ENCODE data around the gene USO1. TPM values are rescaled to one million over a fixed set of nuclear protein-coding genes. Genes with fewer than 3 reads are reported as not detected.
A peak's percentile ranks its signal among the peaks of the same experiment; 100 is the strongest.
"Not testable (repeated sequence)": the region's sequence is repeated elsewhere in the genome, so short reads cannot be mapped to it uniquely, and the experiment has no call there.

USO1 gene
- polyA plus RNA-seq, 1 donor, result 78.1 TPM

- no peak overlapping the region for H3K4me3 ChIP-seq (ENCODE audit: low read length)
- H3K36me3 ChIP-seq (ENCODE audit: control insufficient read depth, insufficient read depth, low read length), result no peaks in the 10 kb centered on the region
- no peaks in the 10 kb centered on the region for H3K27me3 ChIP-seq (ENCODE audit: control insufficient read depth, insufficient read depth, low read length)
- DNase-seq, result no peak
- WGBS (ENCODE audit: insufficient coverage, low lambda C conversion rate), result 83% methylated on average over 2 of the region's 4 CpGs
- no peaks in the 10 kb centered on the region for H3K9me3 ChIP-seq (ENCODE audit: control insufficient read depth, low read depth, low read length)
- no peak overlapping the region for H3K27ac ChIP-seq (ENCODE audit: low read length)
- H3K4me1 ChIP-seq (ENCODE audit: control insufficient read depth, insufficient read depth, low read length), result peaks cover 12% of the 10 kb centered on the region
Observed at GRCh38 chr4:75710246-75710645, 14.1 kb upstream of the USO1 start.

- Histone ChIP-seq H3K9me3 (ENCODE audit: control insufficient read depth, low read depth, low read length) (no peaks in the 10 kb centered on the region), H3K27me3 (ENCODE audit: control insufficient read depth, insufficient read depth, low read length) (no peaks in the 10 kb centered on the region), H3K27ac (ENCODE audit: low read length) (no peak overlapping the region), H3K36me3 (ENCODE audit: control insufficient read depth, insufficient read depth, low read length) (peaks cover 2% of the 10 kb centered on the region), H3K4me1 (ENCODE audit: control insufficient read depth, insufficient read depth, low read length) (no peaks in the 10 kb centered on the region), H3K4me3 (ENCODE audit: low read length) (no peak overlapping the region)
- 90% methylated on average over 2 of the region's 4 CpGs for WGBS (ENCODE audit: insufficient coverage, low lambda C conversion rate)
- DNase-seq, result no peak
Observed at GRCh38 chr4:75714011-75714410, 10.4 kb upstream of the USO1 start.

DNA sequence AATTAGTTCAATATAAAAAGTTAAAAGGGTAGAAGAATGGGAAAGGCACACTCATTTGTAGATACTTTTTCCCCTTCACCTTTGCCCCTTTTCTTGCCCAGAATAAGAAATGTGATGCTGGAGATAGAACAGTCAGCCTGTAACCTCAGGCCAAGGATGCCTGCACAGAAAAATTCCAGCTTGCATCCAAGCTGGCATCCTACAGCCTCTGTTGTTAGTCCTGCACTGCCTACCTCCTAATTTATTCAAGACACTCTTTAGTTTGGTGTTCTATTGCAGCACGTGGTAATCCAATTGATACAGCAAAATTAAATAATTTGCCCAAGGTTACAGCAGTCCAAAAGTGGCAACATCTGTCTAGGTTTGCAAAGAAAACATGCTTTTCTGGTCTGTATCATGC is 9.7 kb upstream of the USO1 start:
- Histone ChIP-seq H3K4me1 (ENCODE audit: control insufficient read depth, insufficient read depth, low read length) (no peaks in the 10 kb centered on the region), H3K27ac (ENCODE audit: low read length) (no peak overlapping the region), H3K9me3 (ENCODE audit: control insufficient read depth, low read depth, low read length) (no peaks in the 10 kb centered on the region), H3K27me3 (ENCODE audit: control insufficient read depth, insufficient read depth, low read length) (no peaks in the 10 kb centered on the region), H3K4me3 (ENCODE audit: low read length) (no peak overlapping the region), H3K36me3 (ENCODE audit: control insufficient read depth, insufficient read depth, low read length) (peaks cover 2% of the 10 kb centered on the region)
- WGBS (ENCODE audit: insufficient coverage, low lambda C conversion rate), result no CpG with 5 or more reads among the region's 1 CpG
- DNase-seq, result no peak

GRCh38 chr4:75715105-75715799 is 9.1 kb upstream of the USO1 start:
- Histone ChIP-seq H3K4me3 (ENCODE audit: low read length) (no peak overlapping the region), H3K4me1 (ENCODE audit: control insufficient read depth, insufficient read depth, low read length) (no peaks in the 10 kb centered on the region), H3K27me3 (ENCODE audit: control insufficient read depth, insufficient read depth, low read length) (no peaks in the 10 kb centered on the region), H3K9me3 (ENCODE audit: control insufficient read depth, low read depth, low read length) (no peaks in the 10 kb centered on the region), H3K27ac (ENCODE audit: low read length) (no peak overlapping the region), H3K36me3 (ENCODE audit: control insufficient read depth, insufficient read depth, low read length) (peaks cover 2% of the 10 kb centered on the region)
- 90% methylated on average over 2 of the region's 4 CpGs for WGBS (ENCODE audit: insufficient coverage, low lambda C conversion rate)
- DNase-seq, result no peak

GRCh38 chr4:75716054-75716453 is 8.3 kb upstream of the USO1 start:
- H3K9me3 ChIP-seq (ENCODE audit: control insufficient read depth, low read depth, low read length); H3K36me3 ChIP-seq (ENCODE audit: control insufficient read depth, insufficient read depth, low read length); DNase-seq; H3K27ac ChIP-seq (ENCODE audit: low read length); H3K27me3 ChIP-seq (ENCODE audit: control insufficient read depth, insufficient read depth, low read length); H3K4me1 ChIP-seq (ENCODE audit: control insufficient read depth, insufficient read depth, low read length); H3K4me3 ChIP-seq (ENCODE audit: low read length): not testable (repeated sequence)
- no CpG with 5 or more reads among the region's 3 CpGs for WGBS (ENCODE audit: insufficient coverage, low lambda C conversion rate)

GRCh38 chr4:75717408-75717807 is 7.0 kb upstream of the USO1 start:
- Histone ChIP-seq H3K4me3 (ENCODE audit: low read length) (no peak overlapping the region), H3K27ac (ENCODE audit: low read length) (no peak overlapping the region), H3K4me1 (ENCODE audit: control insufficient read depth, insufficient read depth, low read length) (no peaks in the 10 kb centered on the region), H3K9me3 (ENCODE audit: control insufficient read depth, low read depth, low read length) (no peaks in the 10 kb centered on the region), H3K36me3 (ENCODE audit: control insufficient read depth, insufficient read depth, low read length) (peaks cover 2% of the 10 kb centered on the region), H3K27me3 (ENCODE audit: control insufficient read depth, insufficient read depth, low read length) (no peaks in the 10 kb centered on the region)
- WGBS (ENCODE audit: insufficient coverage, low lambda C conversion rate), result no CpG with 5 or more reads among the region's 1 CpG
- DNase-seq, result no peak

- Histone ChIP-seq H3K4me3 (ENCODE audit: low read length) (no peak overlapping the region), H3K27me3 (ENCODE audit: control insufficient read depth, insufficient read depth, low read length) (no peaks in the 10 kb centered on the region), H3K4me1 (ENCODE audit: control insufficient read depth, insufficient read depth, low read length) (peaks cover 6% of the 10 kb centered on the region), H3K9me3 (ENCODE audit: control insufficient read depth, low read depth, low read length) (no peaks in the 10 kb centered on the region), H3K36me3 (ENCODE audit: control insufficient read depth, insufficient read depth, low read length) (peaks cover 2% of the 10 kb centered on the region), H3K27ac (ENCODE audit: low read length) (no peak overlapping the region)
- no peak for DNase-seq
- WGBS (ENCODE audit: insufficient coverage, low lambda C conversion rate), result 100% methylated on average over 1 of the region's 2 CpGs
Observed at GRCh38 chr4:75718529-75718928, 5.8 kb upstream of the USO1 start.

DNA sequence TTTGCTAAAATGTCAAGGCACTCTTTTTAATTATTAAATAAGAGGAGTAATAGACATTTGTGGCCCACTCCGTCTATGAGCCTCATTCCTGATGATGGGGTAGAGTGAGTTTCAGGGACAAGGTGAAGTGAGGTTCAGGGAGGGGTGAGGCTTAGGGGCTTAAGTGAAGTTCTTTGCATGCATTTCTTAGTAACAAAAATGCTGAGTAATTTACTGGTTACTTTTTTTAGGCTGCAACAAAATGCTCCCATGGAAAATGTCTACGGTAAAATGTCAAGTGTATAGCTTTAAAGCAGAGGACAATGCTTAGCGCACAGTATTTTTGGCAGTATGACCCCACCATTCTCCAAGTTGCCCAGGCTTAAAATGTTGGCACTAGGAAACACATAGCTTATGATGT is 2.0 kb upstream of the USO1 start:
- DNase-seq, result no peak
- no peaks in the 10 kb centered on the region for H3K27me3 ChIP-seq (ENCODE audit: control insufficient read depth, insufficient read depth, low read length)
- no peak overlapping the region for H3K27ac ChIP-seq (ENCODE audit: low read length)
- H3K9me3 ChIP-seq (ENCODE audit: control insufficient read depth, low read depth, low read length), result no peaks in the 10 kb centered on the region
- no peak overlapping the region for H3K4me3 ChIP-seq (ENCODE audit: low read length)
- 33% methylated on average over 1 of the region's 3 CpGs for WGBS (ENCODE audit: insufficient coverage, low lambda C conversion rate)
- H3K36me3 ChIP-seq (ENCODE audit: control insufficient read depth, insufficient read depth, low read length), result peaks cover 1% of the 10 kb centered on the region
- peaks cover 13% of the 10 kb centered on the region for H3K4me1 ChIP-seq (ENCODE audit: control insufficient read depth, insufficient read depth, low read length)

- no peaks in the 10 kb centered on the region for H3K9me3 ChIP-seq (ENCODE audit: control insufficient read depth, low read depth, low read length)
- peaks cover 15% of the 10 kb centered on the region for H3K4me1 ChIP-seq (ENCODE audit: control insufficient read depth, insufficient read depth, low read length)
- WGBS (ENCODE audit: insufficient coverage, low lambda C conversion rate), result 0% methylated on average over 2 of the region's 6 CpGs
- H3K4me3 ChIP-seq (ENCODE audit: low read length), result peak overlapping the region; percentile 93
- no peak for DNase-seq
- H3K27ac ChIP-seq (ENCODE audit: low read length), result peak overlapping the region; percentile 87
- H3K36me3 ChIP-seq (ENCODE audit: control insufficient read depth, insufficient read depth, low read length), result no peaks in the 10 kb centered on the region
- H3K27me3 ChIP-seq (ENCODE audit: control insufficient read depth, insufficient read depth, low read length), result no peaks in the 10 kb centered on the region
Observed at GRCh38 chr4:75723163-75724065, 963 bp upstream of the USO1 start.

GRCh38 chr4:75724867-75725724 is 719 bp downstream of the USO1 start:
- Histone ChIP-seq H3K4me3 (ENCODE audit: low read length) (peak overlapping the region; percentile 93), H3K9me3 (ENCODE audit: control insufficient read depth, low read depth, low read length) (no peaks in the 10 kb centered on the region), H3K27me3 (ENCODE audit: control insufficient read depth, insufficient read depth, low read length) (no peaks in the 10 kb centered on the region), H3K27ac (ENCODE audit: low read length) (peak overlapping the region; percentile 98), H3K4me1 (ENCODE audit: control insufficient read depth, insufficient read depth, low read length) (peaks cover 15% of the 10 kb centered on the region), H3K36me3 (ENCODE audit: control insufficient read depth, insufficient read depth, low read length) (no peaks in the 10 kb centered on the region)
- WGBS (ENCODE audit: insufficient coverage, low lambda C conversion rate), result 0% methylated on average over 1 of the region's 50 CpGs
- DNase-seq, result peak; percentile 78 to 86

All from large intestine (tissue), 3 donors.